Islet of Langerhans (tissue), 1 donor: Measurements from ENCODE around the gene ZNF628.

Source experiments
- FAIRE-seq: peaks from one replicate; lab custom pipeline; 2011; peaks lifted over from hg19 to GRCh38; lab: Jason Lieb, UNC

Gene ZNF628

DNA sequence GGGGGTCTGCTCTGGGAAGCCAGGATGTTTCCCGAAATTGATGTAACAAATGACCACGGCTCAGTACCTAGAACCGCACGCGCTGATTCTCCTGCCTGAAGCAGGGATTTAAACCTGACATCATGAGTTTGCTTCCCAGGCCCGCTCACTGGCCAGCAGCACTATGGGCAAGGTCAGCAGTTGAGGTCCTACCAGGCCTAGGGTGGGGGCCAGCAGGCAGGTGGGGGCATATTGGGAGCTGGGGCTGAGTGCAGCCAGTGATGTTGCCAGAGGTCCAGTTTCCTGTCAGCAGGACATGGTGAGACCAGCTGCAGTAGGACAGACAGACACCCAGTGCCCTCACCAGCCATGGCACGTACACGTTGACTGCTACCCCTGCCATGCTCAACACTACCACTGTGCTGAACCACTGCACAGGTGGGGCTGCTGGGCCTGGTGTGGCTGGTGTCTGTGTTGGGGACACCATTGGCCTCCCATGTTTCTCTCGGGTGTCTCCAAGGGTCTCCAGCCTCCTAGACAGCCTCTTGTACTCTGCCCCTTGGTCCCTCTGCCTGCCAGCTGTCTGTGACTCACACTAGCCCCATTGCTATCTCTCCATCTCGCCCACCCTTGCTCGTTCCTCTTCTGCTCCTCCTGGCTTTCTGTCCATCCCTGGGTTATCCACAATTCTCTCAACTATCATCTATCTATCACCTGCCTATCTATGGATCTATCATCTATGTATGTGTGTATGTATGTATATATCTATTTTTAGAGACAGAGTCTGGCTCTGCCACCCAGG lies 10.8 kb upstream of the ZNF628 start:
- FAIRE-seq, result no peak

DNA sequence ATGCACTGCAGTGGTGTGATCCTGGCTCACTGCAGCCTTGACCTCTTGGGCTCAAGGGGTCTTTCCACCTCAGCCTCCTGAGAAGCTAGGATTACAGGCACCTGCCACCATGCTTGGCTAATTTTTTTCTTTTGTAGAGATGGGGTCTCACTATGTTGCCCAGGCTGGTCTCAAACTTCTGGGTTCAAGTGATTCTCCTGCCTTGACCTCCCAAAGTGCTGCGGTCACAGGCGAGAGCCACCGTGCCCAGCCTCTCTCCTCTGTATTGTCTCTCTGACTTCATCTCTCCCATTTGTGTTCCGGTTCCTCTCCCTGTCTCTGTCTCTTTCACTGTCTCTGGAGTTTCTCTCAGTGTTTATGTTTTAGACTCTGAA lies 10.2 kb upstream of the ZNF628 start:
- no peak for FAIRE-seq

GRCh38 chr19:55467236-55468053 lies 9.0 kb upstream of the ZNF628 start:
- no peak for FAIRE-seq

DNA sequence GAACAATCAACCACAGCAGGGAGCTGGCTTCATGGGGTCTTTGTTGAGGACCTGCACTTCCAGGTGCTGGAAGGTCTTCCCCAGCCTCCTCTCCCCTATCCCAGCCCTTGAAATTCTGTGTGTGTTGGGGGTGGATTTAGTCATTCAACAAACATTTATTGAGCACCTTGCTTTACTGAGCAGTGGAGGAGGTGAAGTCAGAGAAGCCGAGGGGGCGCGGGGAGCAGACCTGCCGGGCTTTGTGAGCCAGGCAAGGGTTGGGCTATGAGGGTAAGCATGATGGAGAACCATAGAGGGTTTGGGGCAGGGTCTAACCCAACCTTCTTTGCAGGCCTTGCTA lies 8.4 kb upstream of the ZNF628 start:
- no peak for FAIRE-seq

- no peak for FAIRE-seq
These were observed 5.2 kb upstream of the ZNF628 start for GRCh38 chr19:55471266-55471665.

DNA sequence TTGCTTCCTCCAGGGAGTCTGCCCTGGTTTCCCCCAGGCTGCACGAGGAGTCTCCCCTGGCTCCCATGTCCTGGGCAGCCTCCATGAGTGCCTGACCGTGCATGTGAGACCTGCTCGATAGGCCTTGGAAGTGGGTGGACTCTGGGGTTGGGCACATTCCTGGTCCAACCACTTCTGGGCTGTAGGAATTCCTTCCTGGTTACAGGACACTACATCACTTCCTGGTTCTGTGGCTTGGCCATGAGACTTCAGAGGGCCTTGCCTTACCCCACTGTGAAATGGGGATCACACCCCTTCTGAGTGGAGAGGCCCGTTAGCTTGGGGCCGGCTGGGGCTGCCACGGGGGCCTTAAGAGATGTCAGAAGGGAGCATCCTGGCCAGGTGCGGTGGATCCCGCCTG lies 4.0 kb upstream of the ZNF628 start:
- no peak for FAIRE-seq

GRCh38 chr19:55473225-55474012 lies 3.0 kb upstream of the ZNF628 start:
- no peak for FAIRE-seq

GRCh38 chr19:55474269-55475265 lies 1.9 kb upstream of the ZNF628 start:
- no peak for FAIRE-seq

DNA sequence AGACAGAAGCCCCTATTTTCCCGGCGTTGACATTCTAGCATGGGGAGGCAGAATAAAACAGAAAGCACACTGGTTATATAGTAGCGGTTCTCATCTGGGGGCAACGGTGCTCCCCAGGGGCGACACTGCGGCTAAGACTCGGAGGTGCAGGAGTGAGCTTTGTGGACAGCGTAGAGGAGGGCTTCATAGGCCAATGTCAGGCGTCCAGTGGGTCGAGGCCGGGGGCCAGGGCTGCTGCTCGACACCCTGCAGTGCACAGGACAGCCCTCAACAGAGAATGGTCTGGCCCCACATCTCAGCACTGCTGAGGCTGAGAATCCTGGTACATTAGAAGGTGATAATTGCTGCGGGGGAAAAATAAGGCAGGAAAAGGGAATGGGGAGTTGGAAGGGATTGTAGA lies 1.5 kb downstream of the ZNF628 start:
- FAIRE-seq, result no peak

- FAIRE-seq, result no peak
These were observed 1.9 kb downstream of the ZNF628 start for GRCh38 chr19:55478364-55478763.

GRCh38 chr19:55479045-55479444 lies 2.6 kb downstream of the ZNF628 start:
- no peak for FAIRE-seq

DNA sequence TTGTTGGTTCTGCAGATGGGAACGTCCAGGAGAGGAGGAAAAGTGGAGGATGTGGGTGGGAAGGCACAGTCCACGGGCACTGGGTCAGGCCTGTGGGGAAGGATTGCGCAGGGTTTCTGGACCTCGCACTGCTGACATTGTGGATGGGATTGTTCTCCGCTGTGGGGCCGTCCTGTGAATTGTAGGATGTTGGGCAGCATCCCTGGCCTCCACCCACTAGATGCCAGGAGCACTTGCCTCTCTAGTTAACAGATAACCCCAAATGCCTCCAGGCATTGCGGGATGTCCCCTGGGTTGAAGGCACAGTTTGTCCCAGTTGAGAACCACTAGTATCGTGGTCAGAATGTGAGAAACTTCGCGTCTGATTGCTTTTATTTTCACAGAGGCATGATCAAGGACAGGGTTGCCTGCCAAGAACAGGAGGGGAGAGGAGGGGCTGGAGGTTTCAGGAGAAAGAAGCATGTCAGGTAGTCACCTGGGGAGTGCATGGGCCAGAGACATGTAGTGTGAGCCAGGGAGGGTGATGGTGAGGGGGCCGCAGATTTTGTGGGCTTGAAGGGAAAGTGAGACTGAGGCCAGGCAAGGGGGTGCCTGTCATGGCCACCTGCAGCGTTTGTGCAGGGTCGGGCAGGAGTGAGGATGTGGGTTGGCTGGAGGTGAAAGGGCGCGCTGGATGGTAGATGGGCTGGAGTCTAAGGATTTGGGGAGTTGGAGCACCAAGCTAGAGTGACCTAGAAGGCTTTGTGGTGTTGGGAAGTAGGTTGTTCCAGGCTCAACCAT lies 3.2 kb downstream of the ZNF628 start:
- FAIRE-seq, result no peak

- no peak for FAIRE-seq
These were observed 4.9 kb downstream of the ZNF628 start for GRCh38 chr19:55481148-55481793.

DNA sequence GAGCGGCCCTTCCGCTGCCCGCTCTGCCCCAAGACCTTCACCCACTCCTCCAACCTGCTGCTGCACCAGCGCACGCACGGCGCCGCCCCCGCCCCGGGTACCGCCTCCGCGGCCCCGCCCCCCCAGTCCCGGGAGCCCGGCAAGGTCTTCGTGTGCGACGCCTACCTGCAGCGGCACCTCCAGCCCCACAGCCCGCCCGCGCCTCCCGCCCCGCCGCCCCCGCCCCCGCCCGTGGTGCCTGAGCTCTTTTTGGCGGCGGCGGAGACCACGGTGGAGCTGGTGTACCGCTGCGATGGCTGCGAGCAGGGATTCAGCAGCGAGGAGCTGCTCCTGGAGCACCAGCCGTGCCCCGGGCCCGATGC lies 5.4 kb downstream of the ZNF628 start:
- no peak for FAIRE-seq

DNA sequence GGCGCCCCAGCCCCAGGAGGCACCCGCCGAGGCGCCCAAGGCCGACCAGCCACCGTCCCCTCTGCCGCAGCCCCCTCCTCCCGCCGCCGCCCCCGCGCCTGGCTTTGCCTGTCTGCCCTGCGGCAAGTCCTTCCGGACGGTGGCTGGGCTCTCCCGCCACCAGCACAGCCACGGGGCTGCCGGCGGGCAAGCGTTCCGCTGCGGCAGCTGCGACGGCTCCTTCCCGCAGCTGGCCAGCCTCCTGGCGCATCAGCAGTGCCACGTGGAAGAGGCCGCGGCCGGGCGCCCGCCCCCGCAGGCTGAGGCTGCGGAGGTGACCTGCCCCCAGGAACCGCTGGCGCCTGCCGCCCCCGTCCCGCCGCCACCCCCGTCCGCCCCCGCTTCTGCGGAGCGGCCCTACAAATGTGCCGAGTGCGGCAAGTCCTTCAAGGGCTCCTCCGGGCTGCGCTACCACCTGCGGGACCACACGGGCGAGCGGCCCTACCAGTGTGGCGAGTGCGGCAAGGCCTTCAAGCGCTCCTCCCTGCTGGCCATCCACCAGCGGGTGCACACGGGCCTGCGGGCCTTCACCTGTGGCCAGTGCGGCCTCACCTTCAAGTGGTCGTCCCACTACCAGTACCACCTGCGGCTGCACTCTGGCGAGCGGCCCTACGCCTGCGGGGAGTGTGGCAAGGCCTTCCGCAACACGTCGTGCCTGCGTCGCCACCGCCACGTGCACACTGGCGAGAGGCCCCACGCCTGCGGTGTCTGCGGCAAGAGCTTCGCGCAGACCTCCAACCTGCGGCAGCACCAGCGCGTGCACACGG lies 5.9 kb downstream of the ZNF628 start:
- no peak for FAIRE-seq

- FAIRE-seq, result no peak
These were observed 6.7 kb downstream of the ZNF628 start for GRCh38 chr19:55482967-55483705.

- no peak for FAIRE-seq
These were observed 7.5 kb downstream of the ZNF628 start for GRCh38 chr19:55483706-55484592.
